T-helper 17 cell (primary cell): ENCODE results near the gene SPATA32. TPM values are rescaled to one million over a fixed set of nuclear protein-coding genes. Genes with fewer than 3 reads are reported as not detected.

Experiments
- ATAC-seq: fragments of 150-1000 bp; cut with Tn5 transposase; 2 replicates; pipeline ENCODE4 v1.10.0; 2021; ENCODE audit warnings: mild to moderate bottlenecking, moderate library complexity
- DNase-seq, 3 donors: peaks; one replicate each; pipeline versions ENCODE4 v3.0.0 to v3.0.0-alpha.2; 2020 to 2021
- H3K9me3 ChIP-seq: one replicate; pipeline ENCODE4 v1.7.0; 2013; ENCODE audit warnings: low read length, mild to moderate bottlenecking; ENCODE audit not compliant: control insufficient read depth, poor library complexity, severe bottlenecking
- H3K27ac Mint-ChIP-seq: one replicate; pipeline ENCODE4 v1.8.0; 2022; ENCODE audit warnings: mild to moderate bottlenecking, moderate library complexity, mixed read lengths
- H3K27me3 Mint-ChIP-seq: one replicate; pipeline ENCODE4 v1.8.0; 2022; ENCODE audit warnings: mixed read lengths
- H3K36me3 Mint-ChIP-seq: one replicate; pipeline ENCODE4 v1.8.0; 2022; ENCODE audit warnings: low read depth, mixed read lengths
- H3K4me1 Mint-ChIP-seq: one replicate; pipeline ENCODE4 v1.8.0; 2022; ENCODE audit warnings: mild to moderate bottlenecking, mixed read lengths
- H3K4me3 Mint-ChIP-seq: one replicate; pipeline ENCODE4 v1.8.0; 2022; ENCODE audit warnings: mild to moderate bottlenecking, moderate library complexity, mixed read lengths
- total RNA-seq, 4 donors: library from RNA in 2 of 4; stranded (reverse) in 2 of 4; gene quantifications; one replicate each; pipeline ENCODE4 v1.2.3 and lab custom pipeline; 2022 to 2026

Gene SPATA32
- total RNA-seq, 2 donors from 2014 or later, result 0.17 TPM; not detected in 1

DNA sequence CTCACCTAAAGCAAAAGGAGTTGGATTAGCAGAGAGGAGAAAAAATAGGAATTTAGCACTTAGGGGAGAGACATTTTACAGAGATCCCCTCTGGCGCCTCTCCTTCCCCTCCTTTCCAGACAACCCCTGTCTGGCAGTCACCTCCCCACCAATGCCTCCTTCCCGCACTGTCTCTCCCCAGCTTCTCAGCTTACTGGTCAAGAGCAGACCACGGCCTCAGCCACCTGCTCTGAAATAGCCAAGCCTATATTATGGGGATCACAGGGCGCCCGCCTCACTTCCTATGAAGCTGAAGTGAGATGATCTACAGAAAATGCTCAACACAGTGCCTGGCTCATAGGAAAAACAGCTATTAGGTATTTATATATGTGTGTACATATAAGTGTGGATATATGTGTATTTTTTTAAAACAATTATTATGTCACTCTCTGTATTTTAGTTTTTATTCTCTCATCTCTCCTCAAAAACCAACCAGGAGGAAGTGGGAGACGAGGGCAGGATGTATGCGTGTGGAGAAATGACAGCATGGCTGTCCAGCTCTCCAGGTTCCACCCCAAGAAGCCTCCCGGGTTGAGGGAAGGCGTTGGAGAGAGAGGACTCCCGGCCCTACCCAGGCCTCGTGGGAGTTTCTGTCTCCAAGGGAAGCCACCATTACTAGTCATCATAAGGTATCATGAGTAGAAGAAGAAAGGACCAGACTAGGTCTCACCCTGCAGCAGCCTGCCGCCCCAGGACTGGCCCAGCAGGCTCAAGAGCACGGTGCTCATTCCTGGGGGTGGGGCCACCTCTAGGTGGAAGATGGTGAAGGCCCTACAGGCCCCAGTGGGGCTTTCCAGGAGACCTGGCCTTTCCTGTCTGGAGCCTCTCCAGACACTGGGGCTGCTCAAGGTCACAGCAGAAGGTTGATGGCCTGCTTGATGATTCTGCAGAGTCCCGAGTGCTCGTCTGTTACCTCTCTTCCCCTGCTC is 27.7 kb upstream of the SPATA32 start:
- Mint-ChIP-seq H3K36me3 (peaks cover 6% of the 10 kb centered on the region), H3K27me3 (no peaks in the 10 kb centered on the region), H3K27ac (peak overlapping the region; percentile 34), H3K4me1 (peaks cover 30% of the 10 kb centered on the region), H3K4me3 (no peak overlapping the region)
- H3K9me3 ChIP-seq, result no peaks in the 10 kb centered on the region
- ATAC-seq (no peak), DNase-seq (no peak)

DNA sequence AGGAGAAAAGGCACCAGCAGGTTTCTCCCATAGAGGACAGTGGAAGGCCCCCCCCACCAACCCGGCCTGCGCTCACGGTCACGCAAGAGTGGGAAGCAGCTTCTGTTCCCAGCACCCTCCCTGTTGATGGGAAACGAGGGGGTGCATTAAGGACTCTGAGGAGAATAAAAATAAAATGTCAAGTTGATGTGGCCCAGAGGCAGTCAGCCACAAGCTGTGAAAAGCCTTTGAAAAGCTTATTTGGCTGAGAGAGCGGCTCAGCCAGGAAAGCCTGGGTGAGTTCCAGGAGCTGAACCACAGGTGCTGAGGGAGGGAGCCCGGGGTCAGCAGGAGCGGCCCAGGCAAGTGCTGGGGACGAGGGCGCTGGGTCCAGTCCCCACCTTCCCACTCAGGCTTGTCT is 26.9 kb upstream of the SPATA32 start:
- Mint-ChIP-seq H3K36me3 (peaks cover 6% of the 10 kb centered on the region), H3K4me1 (peaks cover 26% of the 10 kb centered on the region), H3K27ac (peak overlapping the region; percentile 34), H3K27me3 (no peaks in the 10 kb centered on the region), H3K4me3 (no peak overlapping the region)
- no peak for DNase-seq
- no peak for ATAC-seq
- H3K9me3 ChIP-seq, result no peaks in the 10 kb centered on the region

DNA sequence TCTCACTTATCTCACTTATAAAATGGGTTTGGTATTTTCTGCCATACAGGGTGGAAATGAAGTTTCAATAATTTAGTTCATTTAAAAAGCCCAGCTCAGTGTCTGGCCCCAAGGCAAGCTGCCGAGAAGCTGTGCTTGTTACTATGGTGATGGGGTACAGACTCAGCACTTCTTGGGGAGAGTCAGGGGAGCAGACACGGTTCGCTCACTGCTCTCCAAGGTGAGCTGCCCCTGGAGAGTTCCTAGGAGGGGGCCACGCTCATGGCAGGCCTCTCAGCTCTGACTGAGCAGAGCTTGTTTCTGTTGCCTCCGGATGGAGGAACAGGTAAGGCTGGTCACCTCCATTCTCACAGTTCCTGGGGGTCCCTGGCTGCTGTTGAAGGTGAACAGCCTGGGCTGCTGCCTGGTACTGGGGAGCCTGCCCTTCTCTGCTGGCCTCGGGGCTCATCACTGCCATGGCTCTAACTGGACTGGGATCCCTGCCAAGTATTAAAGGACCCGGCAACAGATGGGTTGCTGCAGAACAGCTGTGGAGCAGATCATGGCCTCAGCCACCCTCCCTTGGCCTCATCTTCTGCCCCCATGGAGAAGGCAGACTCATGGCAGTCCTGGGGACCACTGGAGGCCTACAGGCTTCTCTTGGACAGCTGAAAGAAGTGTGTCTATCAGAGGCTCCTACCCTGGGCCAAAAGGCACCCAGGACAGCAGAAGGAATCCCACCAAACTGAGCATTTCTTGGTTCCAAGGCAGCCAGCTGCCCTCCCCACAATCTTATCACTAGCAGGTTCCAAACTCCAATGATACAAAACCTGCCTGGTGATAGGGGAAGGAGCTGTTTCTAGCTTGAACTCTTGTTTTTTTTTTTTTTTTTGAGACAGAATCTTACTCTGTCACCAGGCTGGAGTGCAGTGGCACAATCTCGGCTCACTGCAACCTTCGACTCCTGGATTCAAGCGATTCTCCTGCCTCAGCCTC is 25.9 kb upstream of the SPATA32 start:
- no peak for ATAC-seq
- H3K9me3 ChIP-seq, result no peaks in the 10 kb centered on the region
- no peak for DNase-seq
- Mint-ChIP-seq H3K4me3 (no peak overlapping the region), H3K36me3 (peaks cover 6% of the 10 kb centered on the region), H3K4me1 (peaks cover 21% of the 10 kb centered on the region), H3K27me3 (no peaks in the 10 kb centered on the region), H3K27ac (peak overlapping the region; percentile 87)

DNA sequence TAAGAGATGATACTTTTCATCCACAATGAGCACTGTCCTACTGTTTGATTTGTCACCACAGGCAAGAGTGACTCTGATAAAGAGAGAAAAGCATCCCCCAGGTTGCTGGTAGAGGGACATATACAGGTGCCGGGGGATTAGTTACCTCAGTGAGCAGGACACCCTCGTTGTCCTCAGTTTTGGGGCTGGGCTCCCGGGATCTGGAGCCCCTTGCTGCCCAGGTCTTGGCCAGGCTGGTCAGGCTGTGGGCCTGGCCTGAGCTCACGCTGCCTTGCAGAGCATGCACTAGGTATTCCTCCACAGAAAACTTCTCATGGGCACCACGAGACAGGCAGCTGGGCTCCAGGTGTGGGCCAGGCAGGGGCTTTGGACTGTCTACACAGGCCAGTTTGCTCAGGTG is 24.4 kb upstream of the SPATA32 start:
- Mint-ChIP-seq H3K27me3 (no peaks in the 10 kb centered on the region), H3K27ac (no peak overlapping the region), H3K4me1 (peaks cover 14% of the 10 kb centered on the region), H3K4me3 (no peak overlapping the region), H3K36me3 (peaks cover 6% of the 10 kb centered on the region)
- no peaks in the 10 kb centered on the region for H3K9me3 ChIP-seq
- no peak for ATAC-seq
- DNase-seq, result no peak

DNA sequence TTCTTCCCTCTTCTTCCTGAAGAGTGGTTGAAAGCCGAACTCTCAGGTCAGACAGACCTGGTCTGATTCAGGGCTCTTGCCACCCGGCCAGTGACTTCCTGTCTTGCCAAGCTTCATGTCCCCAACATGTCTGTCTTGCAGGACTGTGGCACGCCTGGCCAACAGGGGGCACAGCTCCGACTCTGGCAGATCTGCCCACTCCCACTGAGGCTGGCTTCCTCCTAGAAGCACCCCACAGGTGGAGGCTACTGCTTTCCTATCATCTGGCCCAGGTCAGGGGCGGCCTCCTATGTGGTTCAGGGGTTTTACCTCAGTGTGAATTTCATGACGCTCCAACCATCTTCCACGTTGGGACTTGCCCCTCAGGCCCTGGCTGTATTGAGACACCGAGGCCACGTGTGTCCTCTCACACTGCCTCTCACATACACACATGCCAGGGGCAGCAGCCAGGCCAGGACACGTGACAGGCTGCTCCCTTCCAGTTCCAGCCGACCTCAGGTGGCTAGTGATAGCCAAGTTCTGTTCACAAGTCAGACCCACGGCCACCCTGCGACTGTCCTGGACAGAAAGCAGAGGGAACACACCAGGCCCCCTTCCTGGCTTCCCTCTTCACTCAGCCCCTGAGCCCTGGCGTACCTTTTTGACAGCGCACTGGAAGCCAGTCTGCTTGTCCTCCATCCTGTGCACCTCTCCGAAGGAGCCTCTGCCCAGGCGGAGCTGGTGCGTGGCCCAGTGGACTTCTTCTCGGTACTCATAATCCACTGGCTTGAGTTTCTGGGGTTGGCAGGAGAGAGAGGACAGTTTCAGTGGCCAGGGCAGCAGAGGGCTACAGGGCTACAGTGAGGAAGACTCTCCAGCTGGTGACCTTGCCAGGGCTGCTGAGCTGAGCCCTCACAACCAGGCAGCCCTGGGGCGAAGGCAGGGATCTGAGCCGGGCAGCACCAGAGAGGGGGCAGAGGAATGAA is 22.6 kb upstream of the SPATA32 start:
- no peaks in the 10 kb centered on the region for H3K9me3 ChIP-seq
- Mint-ChIP-seq H3K27ac (peak overlapping the region; percentile 85), H3K27me3 (no peaks in the 10 kb centered on the region), H3K4me1 (peaks cover 6% of the 10 kb centered on the region), H3K4me3 (no peak overlapping the region), H3K36me3 (peaks cover 4% of the 10 kb centered on the region)
- ATAC-seq (peak; percentile 45), DNase-seq (no peak)

DNA sequence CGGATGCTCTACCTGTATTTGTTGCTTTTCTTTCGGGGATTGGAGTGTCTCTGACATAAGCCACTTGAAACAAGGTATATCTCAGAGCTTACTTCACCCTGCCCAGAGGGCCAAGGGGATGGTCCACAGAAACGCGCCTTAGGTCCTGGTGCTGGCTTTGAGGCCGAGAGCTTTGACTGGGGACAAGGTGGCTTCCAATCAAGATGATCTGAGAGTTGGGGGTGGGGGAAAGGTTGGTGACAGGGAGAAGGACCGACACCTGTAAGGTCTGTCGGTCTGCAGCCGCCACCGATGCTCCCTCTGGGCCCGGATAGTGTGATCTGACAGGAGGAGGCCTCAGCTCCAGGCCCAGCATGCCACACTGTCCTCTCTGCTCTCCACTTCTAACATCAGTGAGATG is 21.8 kb upstream of the SPATA32 start:
- H3K27ac Mint-ChIP-seq, result peak overlapping the region; percentile 85
- H3K4me3 Mint-ChIP-seq, result no peak overlapping the region
- H3K27me3 Mint-ChIP-seq, result no peaks in the 10 kb centered on the region
- no peak for ATAC-seq
- peaks cover 8% of the 10 kb centered on the region for H3K4me1 Mint-ChIP-seq
- no peaks in the 10 kb centered on the region for H3K9me3 ChIP-seq
- DNase-seq, result no peak
- peaks cover 4% of the 10 kb centered on the region for H3K36me3 Mint-ChIP-seq

DNA sequence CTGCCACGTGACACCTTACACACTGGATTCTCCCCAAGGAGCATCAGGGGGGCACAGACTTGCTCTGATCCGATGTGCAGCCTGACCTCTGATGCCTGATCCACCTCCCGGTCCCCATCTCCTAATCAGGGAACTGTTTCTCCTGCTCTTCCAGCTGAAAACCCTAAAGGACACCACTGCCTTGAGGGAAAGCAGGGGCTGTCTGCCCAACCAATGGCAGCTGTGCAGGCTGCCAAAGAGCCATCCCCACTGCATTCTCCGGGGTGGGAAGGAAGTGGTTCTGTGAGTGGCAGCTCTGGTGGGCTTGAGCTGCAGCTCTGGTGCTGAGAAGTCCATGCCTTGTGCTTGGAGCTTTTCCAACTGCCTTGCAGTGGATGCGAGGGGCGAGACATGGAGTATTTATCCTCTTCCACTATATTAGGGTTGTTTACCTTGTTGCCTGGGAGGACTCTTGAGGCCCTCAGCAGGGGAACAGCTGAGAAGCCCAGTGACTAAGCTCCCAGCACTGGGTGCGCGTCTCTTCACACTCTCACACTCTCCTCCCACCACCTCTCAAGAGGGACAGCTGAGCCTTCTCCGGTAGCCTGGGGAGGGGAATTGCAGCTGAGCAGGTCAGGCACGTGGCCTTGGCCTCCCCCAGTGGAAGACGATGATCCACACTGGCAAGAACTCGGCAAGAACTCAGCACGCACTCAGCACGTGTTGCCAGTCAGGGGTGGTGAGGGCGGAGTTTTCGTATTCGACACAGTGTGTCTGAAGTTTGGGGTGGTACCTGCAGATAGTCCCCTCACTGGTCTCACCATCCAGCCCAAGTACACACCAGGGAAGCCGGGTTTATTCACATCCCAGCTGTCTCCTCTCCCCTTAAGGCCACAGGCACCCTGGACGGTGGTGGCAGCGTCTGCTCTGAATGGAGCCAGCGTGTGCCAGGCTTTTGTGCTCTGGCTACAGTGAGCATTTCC is 21.1 kb upstream of the SPATA32 start:
- H3K36me3 Mint-ChIP-seq, result peaks cover 4% of the 10 kb centered on the region
- no peaks in the 10 kb centered on the region for H3K27me3 Mint-ChIP-seq
- peaks cover 9% of the 10 kb centered on the region for H3K4me1 Mint-ChIP-seq
- peak overlapping the region; percentile 53 for H3K27ac Mint-ChIP-seq
- DNase-seq (no peak), ATAC-seq (no peak)
- H3K4me3 Mint-ChIP-seq, result no peak overlapping the region
- H3K9me3 ChIP-seq, result no peaks in the 10 kb centered on the region

DNA sequence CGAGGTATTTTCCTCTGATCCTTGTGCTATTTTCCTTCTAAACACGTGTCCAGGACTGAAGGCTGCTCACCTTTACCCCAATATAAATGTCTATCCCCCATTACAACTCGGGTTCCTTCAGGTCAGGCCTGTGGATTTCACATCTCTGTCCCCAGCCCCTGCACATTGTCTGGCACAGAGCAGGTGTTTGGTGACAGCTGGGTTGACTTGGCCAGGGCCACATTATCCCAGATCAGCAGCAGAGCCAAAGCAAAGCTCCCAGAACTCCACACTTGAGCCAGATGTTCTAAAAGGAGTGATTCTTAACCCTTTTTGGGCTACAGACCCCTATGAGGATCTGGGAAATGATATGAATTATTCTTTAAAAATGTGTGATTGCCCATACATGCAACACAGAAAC is 18.0 kb upstream of the SPATA32 start:
- DNase-seq (no peak), ATAC-seq (no peak)
- H3K27me3 Mint-ChIP-seq, result no peaks in the 10 kb centered on the region
- H3K9me3 ChIP-seq, result no peaks in the 10 kb centered on the region
- no peak overlapping the region for H3K4me3 Mint-ChIP-seq
- H3K27ac Mint-ChIP-seq, result peak overlapping the region; percentile 84
- H3K4me1 Mint-ChIP-seq, result peaks cover 12% of the 10 kb centered on the region
- peaks cover 1% of the 10 kb centered on the region for H3K36me3 Mint-ChIP-seq

DNA sequence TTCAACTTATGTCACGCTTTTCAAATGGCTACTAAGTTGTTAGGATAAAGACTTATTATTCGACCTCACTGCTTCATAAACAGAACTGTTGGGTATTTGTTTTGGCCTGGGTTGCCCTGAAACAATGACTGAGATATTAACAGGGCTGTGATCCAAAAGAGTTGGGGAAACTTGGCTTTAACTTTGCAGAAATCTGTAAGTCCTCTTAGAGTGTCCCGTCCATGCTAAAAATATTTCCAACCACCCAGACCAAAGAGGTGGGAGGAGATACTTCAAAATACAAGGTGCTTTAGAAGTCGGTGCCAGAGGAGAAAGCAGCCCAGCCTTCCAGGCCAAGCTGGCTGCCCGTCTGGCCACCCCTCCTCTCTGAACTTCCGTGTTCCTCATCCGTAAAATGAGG is 16.1 kb upstream of the SPATA32 start:
- DNase-seq (no peak), ATAC-seq (no peak)
- Mint-ChIP-seq H3K27ac (no peak overlapping the region), H3K4me3 (no peak overlapping the region), H3K27me3 (no peaks in the 10 kb centered on the region), H3K4me1 (peaks cover 11% of the 10 kb centered on the region), H3K36me3 (no peaks in the 10 kb centered on the region)
- H3K9me3 ChIP-seq, result no peaks in the 10 kb centered on the region

DNA sequence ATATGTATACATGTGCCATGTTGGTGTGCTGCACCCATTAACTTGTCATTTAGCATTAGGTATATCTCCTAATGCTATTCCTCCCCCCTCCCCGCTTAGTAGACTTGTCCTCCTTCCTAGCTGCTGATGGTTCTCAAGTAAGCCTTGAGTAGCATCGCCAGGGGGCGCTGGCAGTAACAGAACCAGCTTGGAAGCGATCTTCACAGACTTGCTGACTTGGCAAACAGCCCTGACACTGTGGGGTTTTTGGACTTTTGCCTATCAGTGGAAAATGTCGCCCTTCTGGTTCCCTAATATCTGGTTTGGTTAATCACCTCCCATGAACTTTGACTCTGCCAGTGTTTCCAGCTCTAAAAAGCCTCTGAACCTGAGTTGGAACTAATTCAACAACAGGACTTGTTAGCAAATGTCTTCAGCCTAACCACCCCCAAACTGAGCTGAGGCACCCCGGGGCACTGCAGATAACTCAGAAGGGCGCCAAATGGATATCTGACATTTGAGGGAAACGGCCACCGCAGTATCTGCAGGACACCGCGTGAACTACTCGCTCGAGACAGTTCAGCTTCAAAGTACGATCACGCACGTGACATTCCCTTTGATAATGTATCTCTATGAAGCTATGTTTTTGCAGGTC is 15.4 kb upstream of the SPATA32 start:
- Mint-ChIP-seq H3K36me3 (no peaks in the 10 kb centered on the region), H3K4me3 (no peak overlapping the region), H3K27me3 (no peaks in the 10 kb centered on the region), H3K27ac (peak overlapping the region; percentile 51), H3K4me1 (peaks cover 11% of the 10 kb centered on the region)
- ATAC-seq (peak; percentile 97), DNase-seq (peak; percentile 75 to 84 (median 77))
- no peaks in the 10 kb centered on the region for H3K9me3 ChIP-seq

DNA sequence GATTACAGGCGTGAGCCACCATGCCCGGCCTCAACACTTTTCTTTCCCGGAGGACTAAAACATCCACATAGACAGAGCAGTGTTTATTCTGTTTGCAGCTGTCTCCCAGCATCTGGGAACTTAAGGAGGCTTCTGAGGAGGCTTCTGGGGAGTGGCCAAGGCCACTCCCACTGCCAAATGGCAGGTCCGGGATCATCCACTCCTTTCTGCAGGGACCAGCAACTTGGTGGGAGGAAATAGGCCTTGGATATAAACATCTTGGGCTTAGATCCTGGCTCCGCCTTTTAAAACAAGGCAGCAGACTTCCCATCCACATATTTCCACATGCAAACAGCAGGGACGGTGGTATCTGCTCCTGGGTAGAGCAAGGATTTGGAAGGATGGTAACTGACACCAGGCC is 14.1 kb upstream of the SPATA32 start:
- DNase-seq (no peak), ATAC-seq (no peak)
- H3K9me3 ChIP-seq, result no peaks in the 10 kb centered on the region
- Mint-ChIP-seq H3K27ac (peak overlapping the region; percentile 45), H3K36me3 (no peaks in the 10 kb centered on the region), H3K4me3 (no peak overlapping the region), H3K4me1 (peaks cover 11% of the 10 kb centered on the region), H3K27me3 (no peaks in the 10 kb centered on the region)
